Activated CD8-positive, alpha-beta memory T cell treated with anti-CD3 and anti-CD28 coated beads for 36 hours (primary cell): Measurements from ENCODE around the gene ATP10D. TPM values are rescaled to one million over a fixed set of nuclear protein-coding genes. Genes with fewer than 3 reads are reported as not detected.

Experiments used
- CTCF ChIA-PET: fragments of 350-600 bp; sonication (Branson Sonifier 250); formaldehyde crosslinking; loops from one replicate; lab custom pipeline; 2021; ENCODE audit warnings: antibody characterized with exemption; lab: Charles Lee
- POLR2A ChIA-PET: fragments of 350-600 bp; sonication (Branson Sonifier 250); formaldehyde crosslinking; loops from one replicate; lab custom pipeline; 2021; ENCODE audit warnings: antibody characterized with exemption; lab: Charles Lee
- total RNA-seq, 2 experiments: library from RNA; stranded (reverse); gene quantifications; one replicate each; pipeline ENCODE4 v1.2.3, GENCODE V29; 2021

The ATP10D gene
- total RNA-seq, 2 experiments from 2014 or later: 6.9 to 10.0 TPM

GRCh38 chr4:47561331-47561730 lies 76.3 kb downstream of the ATP10D start:
- POLR2A ChIA-PET: no interaction called here
- CTCF ChIA-PET: interaction anchor here (0.8 kb wide), 1 partner anchor 12 kb away, joined by 3 read pairs; no protein-coding TSS in a partner anchor

- POLR2A ChIA-PET: no interaction called here
- CTCF ChIA-PET: interaction anchor here (0.8 kb wide), 1 partner anchor 12 kb away, joined by 3 read pairs; no protein-coding TSS in a partner anchor
Measured at GRCh38 chr4:47562297-47562696, 77.2 kb downstream of the ATP10D start.

- CTCF ChIA-PET: no interaction called here
Measured at GRCh38 chr4:47566566-47566965, 81.5 kb downstream of the ATP10D start.

GRCh38 chr4:47566969-47567368 lies 81.9 kb downstream of the ATP10D start:
- ChIA-PET CTCF (no interaction called here), POLR2A (no interaction called here)

More at GRCh38 chr4:47566566-47566965, 81.5 kb downstream of the ATP10D start:
- POLR2A ChIA-PET: no interaction called here

- CTCF ChIA-PET: no interaction called here
- POLR2A ChIA-PET: no interaction called here
Measured at GRCh38 chr4:47567511-47567910, 82.4 kb downstream of the ATP10D start.

- ChIA-PET POLR2A (no interaction called here), CTCF (no interaction called here)
Measured at GRCh38 chr4:47570816-47571215, 85.7 kb downstream of the ATP10D start.

GRCh38 chr4:47572981-47573380 lies 87.9 kb downstream of the ATP10D start:
- CTCF ChIA-PET: no interaction called here
- POLR2A ChIA-PET: no interaction called here

GRCh38 chr4:47577779-47578553 lies 92.9 kb downstream of the ATP10D start:
- ChIA-PET CTCF (no interaction called here), POLR2A (no interaction called here)

GRCh38 chr4:47579235-47579634 lies 94.2 kb downstream of the ATP10D start:
- ChIA-PET POLR2A (no interaction called here), CTCF (no interaction called here)

- ChIA-PET POLR2A (no interaction called here), CTCF (no interaction called here)
Measured at GRCh38 chr4:47590325-47590724, 105.2 kb downstream of the ATP10D start.

GRCh38 chr4:47597696-47598095 lies 112.6 kb downstream of the ATP10D start:
- ChIA-PET POLR2A (no interaction called here), CTCF (no interaction called here)

GRCh38 chr4:47598320-47598719 lies 113.2 kb downstream of the ATP10D start:
- POLR2A ChIA-PET: no interaction called here
- CTCF ChIA-PET: no interaction called here

- POLR2A ChIA-PET: no interaction called here
Measured at GRCh38 chr4:47598896-47599295, 113.8 kb downstream of the ATP10D start.

GRCh38 chr4:47606482-47606881 lies 121.4 kb downstream of the ATP10D start:
- ChIA-PET POLR2A (interaction anchor here (0.7 kb wide), 1 partner anchor 176 kb away, joined by 3 read pairs; no protein-coding TSS in a partner anchor), CTCF (no interaction called here)

More at GRCh38 chr4:47598896-47599295, 113.8 kb downstream of the ATP10D start:
- CTCF ChIA-PET: no interaction called here

- POLR2A ChIA-PET: no interaction called here
- CTCF ChIA-PET: interaction anchor here (0.7 kb wide), 1 partner anchor 9 kb away, joined by 3 read pairs; no protein-coding TSS in a partner anchor
Measured at GRCh38 chr4:47612116-47613023, 127.3 kb downstream of the ATP10D start.

- ChIA-PET POLR2A (no interaction called here), CTCF (no interaction called here)
Measured at GRCh38 chr4:47615385-47615784, 130.3 kb downstream of the ATP10D start.

GRCh38 chr4:47617607-47618006 lies 132.5 kb downstream of the ATP10D start:
- CTCF ChIA-PET: no interaction called here

GRCh38 chr4:47619691-47620090 lies 134.6 kb downstream of the ATP10D start:
- POLR2A ChIA-PET: no interaction called here
- CTCF ChIA-PET: no interaction called here

More at GRCh38 chr4:47617607-47618006, 132.5 kb downstream of the ATP10D start:
- POLR2A ChIA-PET: no interaction called here

- CTCF ChIA-PET: no interaction called here
- POLR2A ChIA-PET: no interaction called here
Measured at GRCh38 chr4:47621181-47621580, 136.1 kb downstream of the ATP10D start.

- CTCF ChIA-PET: no interaction called here
Measured at GRCh38 chr4:47624031-47624441, 139.0 kb downstream of the ATP10D start.

More at GRCh38 chr4:47624031-47624441, 139.0 kb downstream of the ATP10D start:
- POLR2A ChIA-PET: no interaction called here
